Renal pelvis (tissue), 4 donors: ENCODE measurements around the gene ERC1. TPM values are rescaled to one million over a fixed set of nuclear protein-coding genes. Genes with fewer than 3 reads are reported as not detected.
"Not testable (repeated sequence)": the region's sequence is repeated elsewhere in the genome, so short reads cannot be mapped to it uniquely, and the experiment has no call there.

Experiments used
- DNase-seq: peaks from one replicate; pipeline ENCODE4 v3.0.0-alpha.2; 2013
- polyA plus RNA-seq, 3 donors: library from polyadenylated mRNA; unstranded; fragments of 120-200 nt; gene quantifications; one replicate each; pipeline ENCODE4 v1.2.1, GENCODE V29; 2013; ENCODE audit not compliant: insufficient read length in 3 of 3

The ERC1 gene
- polyA plus RNA-seq, 3 donors, result 33.7 to 42.1 (median 34.8) TPM

DNA sequence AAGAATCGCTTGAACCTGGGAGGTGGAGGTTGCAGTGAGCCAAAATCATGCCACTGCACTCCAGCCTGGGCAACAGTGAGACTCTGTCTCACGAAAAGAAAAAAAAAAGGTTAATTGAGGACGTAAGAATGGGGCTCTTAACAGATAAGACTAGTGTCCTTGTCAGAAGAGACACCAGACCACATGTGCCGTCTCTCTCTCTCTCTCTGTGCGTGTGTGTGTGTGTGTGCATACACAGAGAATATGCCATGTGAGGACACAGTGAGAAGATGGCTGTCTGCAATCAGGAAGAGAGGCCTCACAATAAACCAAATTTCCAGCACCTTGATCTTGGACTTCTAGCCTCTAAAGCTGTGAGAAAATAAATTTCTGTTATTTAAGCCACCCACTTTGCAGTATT, 11.7 kb upstream of the ERC1 start:
- no peak for DNase-seq

DNA sequence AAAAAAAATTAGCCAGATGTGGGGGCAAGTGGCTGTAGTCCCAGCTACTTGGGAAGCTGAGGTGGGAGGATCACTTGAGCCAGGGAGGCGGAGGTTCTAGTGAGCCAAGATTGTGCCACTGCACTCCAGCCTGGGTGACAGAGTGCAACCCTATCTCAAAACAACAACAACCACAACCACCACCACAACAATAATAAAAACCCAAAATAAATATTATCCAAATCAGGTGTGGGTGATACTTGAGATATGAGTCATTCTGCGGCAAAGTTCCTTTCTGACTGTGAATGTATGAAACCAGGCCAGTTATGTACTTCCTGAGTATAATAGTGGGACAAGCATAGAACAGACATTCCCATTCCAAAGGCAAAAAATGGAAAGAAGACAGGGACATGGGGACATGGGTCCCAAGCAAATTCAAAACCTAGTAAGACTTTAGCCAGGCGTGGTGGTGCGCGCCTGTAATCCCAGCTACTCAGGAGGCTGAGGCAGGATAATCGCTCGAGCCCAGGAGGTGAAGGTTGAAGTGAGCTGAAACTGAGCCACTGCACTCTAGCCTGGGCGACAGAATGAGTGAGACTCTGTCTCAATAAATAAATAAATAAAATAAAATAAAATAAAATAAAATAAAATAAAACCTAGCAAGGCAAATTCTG, 9.7 kb upstream of the ERC1 start:
- DNase-seq, result no peak

DNA sequence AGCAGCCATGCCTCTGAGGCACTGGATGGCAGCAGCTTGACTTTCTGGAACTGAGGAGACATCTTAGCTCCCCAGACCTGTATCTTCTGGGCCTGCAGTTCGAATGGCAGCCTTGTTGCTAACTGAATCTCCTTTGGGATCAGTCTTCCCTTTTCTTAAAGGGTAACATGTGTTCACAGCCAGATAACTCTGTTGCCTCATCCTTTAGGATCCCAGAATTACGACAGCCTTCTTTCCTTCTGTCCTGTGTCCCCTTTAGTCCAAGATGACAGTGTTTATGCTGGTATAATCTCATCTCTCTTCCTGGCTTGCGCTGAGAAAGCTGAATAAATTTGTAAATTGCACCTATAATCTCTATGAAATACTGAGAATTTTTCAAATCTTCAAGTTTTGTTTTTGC, 9.1 kb upstream of the ERC1 start:
- DNase-seq, result no peak

DNA sequence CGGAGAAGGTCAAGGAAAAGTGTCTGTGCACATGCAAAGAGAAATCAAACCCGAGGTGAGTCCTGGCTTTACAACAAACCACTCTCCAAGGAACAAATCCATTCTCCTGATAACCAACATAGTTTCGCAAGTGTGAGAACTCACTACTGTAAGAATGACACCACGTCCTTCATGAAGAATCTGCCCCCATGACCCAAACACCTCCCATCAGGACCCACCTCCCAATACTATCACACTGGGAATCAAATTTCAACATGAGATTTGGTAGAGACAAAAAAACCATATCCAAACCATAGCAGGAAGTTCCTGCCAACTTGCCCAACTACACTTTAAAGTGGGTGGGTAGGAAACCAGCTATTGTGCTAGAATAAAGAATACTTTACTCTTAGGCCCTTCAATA, 2.4 kb upstream of the ERC1 start:
- DNase-seq, result no peak

DNA sequence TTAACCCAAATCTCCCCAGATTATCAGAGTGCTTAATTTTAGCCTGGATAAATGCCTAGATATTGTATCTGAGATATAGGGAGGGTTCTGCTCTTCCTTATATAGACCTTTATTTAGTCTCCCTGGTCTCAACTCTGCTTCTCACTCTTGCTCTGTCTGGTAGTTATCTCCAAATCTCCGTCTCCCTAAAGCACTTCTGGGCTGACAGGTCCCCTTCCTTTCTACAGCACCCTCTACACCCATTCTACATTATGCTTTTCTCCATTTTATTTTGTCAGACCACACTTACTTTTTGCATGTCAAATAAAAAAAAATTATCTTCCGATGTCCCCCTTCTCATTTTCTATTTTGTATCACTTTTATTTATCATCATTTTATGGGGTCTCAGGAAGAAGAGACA, 2.0 kb upstream of the ERC1 start:
- no peak for DNase-seq

DNA sequence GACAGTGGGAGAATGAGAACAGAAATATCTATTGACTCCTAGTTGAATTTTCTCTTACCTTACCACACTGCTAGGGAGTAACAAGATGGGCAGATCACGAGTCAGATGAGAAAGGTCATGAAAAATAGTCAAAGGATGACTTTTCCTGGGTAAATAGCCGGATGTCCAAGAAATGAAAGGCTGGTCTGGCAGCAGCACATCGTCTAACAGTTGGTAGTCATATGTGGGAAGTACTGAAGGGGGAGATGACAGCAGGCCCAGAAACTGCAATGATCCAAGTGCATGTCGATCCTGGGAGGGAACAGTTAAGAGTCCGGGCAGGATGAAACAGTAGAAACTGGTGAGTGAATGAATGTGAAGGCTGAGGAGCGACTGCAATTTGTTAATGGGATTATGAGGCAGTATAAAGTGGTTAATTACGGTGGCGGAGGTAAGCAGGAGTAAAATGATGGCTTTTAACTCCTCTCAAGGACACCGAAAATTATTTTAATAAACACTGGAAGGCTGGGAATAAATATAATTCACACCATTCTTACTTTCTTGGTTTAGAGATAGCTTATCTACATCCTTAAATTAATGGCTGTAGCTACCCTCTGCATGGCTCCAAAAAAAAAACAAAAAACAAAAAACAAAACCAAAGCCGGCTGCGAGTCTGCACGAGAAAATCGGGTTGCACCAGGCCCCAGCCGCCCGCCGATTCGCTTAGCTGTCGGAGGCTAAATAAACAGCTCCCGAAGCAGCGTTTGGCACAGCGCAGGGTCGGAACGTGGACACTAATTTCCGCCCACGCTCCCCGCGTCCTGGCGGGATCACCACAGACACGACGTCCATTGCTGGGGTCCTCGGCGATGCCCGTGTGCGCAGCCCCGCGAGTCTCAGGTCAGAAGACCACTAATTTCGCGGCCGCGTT, 1.0 kb upstream of the ERC1 start:
- peak; percentile 38 for DNase-seq

DNA sequence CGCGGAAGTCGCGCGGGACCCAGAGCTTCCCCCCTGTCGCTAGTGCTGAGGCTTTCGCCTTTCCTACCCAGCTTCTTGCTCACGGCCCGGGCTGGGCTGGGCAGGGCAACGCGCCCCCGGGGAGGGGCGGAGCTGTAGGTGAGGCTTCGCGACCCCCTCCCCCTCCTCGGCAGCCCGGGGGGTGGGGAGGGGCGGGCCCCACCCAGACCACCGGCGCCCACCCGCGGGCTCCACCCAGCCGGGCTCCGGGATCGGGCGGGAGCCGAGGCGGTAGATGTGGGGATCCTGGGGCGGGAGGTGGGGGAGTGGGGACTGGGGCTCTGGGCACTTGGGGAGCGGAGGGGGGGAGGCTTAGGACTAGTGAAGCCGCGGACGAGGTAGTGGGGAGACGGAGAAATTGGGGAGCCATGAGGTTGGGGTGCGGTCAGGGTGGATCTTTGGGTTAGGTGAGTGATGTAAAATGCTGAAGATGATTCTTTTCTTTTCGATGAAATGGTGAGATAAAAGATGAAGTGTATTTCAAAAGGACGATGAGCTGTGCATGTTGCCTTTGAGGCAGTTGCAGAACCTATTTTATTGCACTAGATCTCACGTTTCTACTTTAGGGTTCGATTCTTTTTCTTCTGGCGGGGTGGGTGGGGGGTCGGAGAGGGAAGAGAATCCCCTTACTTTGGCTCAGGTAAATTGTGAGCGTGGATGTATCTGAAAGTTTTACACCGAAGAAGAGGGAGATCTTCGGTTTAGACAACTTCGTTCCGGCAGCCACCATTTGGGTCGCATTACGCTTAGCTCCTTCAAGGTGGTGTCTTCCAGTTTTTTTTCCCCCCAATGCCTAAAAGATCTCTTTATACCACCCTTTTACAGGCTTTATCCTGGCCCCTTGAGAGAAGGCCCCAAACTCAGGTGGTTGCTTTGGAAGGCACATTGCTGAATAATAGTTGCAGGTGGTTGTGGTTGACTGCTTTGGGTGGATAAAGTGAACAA, 619 bp downstream of the ERC1 start:
- DNase-seq, result peak; percentile 45

DNA sequence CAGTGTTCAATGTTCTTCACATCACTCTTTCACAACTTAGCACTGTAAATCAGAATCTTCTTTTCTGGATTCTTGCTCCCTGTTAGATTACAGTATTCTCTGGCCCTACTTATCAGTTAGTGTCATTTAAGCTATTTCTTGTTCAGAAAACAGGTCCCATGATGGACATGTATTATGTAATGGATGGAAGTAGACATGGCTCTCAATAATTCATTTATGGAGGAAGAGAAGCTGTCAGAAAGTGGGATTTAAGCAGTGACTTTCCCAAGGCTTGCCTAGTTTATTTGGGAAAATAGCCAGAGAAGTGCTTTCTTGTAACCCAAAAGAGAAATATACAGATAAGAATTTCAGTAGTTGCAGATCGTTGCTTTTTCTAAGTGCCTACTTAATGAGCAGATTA, 1.6 kb downstream of the ERC1 start:
- no peak for DNase-seq

DNA sequence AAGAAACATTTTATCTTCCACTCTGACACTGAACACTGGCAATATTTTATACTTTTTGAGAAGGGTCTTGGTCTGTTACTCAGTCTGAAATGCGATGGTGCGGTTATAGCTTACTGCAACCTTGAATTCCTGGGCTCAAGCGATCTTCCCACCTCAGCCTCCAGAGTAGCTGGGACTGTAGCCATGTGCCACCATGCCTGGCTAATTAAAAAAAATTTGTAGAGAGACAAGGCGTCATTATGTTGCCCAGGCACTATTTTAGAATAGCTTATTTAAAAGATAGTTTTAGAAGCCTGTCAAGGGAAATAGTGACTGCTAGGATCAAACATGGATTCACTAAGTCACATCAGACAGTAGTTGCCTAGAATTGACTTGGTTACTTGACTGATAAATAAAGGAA, 5.9 kb downstream of the ERC1 start:
- no peak for DNase-seq

DNA sequence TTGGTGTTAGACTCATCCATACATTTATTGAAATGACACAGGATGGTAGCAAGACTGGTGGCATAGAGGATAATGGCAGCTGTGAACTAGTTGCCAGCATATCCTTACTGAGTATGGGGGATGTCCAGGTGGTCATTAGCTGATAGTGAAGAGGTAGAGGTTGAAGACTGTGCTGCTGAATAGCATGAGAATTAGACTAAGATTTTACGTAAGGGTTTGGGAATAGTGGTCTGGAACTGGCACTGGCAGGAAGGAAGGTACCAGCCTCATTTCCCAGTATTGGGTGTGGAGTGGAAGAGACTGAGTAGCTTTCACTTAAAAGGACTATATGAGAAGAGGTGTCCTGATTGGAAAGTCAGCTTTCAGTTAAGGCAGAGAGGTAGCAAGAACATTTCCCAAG, 6.5 kb downstream of the ERC1 start:
- no peak for DNase-seq

DNA sequence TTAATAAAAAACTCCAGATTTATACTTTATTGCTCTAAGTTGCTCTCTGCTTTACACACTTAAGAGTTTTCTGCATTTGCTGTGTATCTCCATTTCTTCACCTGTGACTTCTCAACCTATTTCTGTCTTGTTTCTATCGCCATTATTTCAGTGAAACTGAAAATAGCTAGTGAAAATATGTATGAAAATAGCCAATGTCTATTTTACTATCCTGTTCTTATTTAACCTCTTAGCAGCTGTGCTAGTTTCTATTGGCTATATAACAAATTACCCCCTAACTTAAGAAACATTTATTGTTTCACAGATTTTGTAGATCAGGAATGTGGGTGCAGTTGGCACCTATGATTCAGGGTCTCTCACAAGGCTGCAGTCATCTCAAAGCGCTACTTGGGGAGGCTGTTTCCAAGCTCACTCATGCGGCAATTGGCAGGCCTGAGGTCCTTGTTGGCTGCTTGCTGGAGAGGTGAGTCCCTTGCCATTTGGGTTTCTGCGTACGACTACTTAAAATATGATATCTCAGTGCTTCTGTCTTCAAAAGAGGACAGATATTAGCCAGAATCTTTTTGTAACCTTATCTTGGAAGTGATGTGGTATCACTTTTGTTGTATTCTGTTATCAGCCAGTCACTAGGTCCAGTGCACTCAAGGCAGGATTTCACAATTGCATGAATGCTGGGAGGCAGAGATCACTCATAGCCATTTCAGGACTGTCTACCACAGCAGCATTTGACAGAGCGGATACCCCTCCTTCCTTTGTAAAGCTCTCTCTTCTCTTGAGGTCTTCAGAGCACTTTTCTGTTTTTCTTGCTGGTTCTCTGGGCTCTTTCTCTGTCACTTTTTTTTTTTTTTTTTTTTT, 7.2 kb downstream of the ERC1 start:
- DNase-seq, result no peak

DNA sequence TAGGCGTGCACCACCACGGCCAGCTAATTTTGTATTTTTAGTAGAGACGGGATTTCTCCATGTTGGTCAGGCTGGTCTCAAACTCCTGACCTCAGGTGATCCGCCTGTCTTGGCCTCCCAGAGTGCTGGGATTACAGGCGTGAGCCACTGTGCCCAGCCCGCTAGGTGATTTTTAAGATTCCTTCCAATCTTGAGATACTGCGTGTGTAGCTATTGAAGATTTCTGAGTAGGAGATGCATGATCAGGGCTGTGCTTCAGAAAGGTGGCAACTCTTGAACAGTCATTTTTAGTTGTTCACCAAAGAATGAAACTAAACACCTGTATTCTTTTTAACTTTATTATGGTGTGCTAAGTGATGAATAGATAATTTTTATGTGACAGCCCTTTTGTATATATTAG, 8.7 kb downstream of the ERC1 start:
- not testable (repeated sequence) for DNase-seq

DNA sequence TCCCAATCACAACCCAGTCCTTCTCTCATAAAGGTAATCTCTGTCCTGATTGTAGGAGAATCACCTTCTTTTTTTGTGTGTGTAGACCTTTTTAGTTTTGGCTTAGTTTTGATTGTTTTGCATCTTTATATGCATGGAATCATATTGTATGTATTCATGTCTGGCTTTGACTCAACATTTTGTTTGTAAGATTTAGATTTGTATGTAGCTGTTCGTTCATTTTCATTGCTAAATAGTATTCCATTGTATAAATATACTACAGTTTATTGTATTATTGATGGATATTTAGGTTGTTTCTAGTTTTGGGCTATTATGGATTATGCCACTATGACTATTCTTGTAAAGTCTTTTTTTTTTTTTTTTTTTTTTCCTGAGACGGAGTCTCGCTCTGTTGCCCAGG, 10.5 kb downstream of the ERC1 start:
- DNase-seq, result no peak

DNA sequence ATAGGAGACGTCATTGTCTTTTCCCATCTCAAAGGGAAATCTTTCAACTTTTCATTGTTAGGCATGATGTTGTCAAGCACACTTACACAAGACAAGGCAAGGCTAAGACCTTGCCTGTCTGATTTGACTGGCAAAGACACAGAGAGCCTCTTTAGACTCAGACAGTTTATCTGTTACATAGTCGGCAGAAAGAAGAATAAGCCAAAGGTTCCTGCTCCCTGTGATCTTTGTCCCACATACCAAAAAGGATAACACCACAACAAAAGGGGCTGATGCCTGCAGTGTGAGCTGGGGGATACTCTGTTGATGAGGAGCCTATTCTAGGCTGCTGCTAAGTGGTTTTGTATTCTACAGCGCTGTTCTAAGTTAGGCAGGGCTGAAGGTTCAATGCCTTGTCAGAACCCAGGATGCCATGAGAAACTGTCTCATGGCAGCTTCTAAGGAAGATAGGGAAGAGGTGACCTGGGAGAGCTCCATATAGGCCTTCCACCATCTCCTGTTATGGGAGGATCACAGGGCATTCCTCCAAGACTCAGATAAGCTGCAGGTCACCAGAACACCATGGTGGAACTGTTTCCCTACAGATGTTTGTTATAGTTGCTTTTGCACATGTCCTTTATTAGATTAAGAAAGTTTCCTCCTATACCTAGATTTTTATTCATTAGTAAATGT, 12.7 kb downstream of the ERC1 start:
- no peak for DNase-seq

DNA sequence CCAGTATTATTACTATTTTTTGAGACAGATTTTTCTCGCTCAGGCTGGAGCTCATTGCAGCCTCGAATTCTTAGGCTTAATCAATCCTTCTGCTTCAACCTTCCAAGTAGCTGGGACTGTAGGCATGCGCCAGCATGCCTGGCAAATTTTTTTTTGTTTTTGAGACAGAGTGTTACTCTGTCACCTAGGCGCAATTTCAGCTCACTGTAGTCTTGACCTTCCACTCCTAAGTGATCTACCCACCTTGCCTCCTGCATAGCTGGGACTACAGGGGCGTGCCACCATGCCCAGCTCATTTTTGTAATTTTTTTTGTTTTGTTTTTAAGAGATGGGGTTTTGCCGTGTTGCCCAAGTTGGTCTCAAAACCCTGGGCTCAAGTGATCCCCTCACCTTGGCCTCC, 15.2 kb downstream of the ERC1 start:
- DNase-seq, result no peak

DNA sequence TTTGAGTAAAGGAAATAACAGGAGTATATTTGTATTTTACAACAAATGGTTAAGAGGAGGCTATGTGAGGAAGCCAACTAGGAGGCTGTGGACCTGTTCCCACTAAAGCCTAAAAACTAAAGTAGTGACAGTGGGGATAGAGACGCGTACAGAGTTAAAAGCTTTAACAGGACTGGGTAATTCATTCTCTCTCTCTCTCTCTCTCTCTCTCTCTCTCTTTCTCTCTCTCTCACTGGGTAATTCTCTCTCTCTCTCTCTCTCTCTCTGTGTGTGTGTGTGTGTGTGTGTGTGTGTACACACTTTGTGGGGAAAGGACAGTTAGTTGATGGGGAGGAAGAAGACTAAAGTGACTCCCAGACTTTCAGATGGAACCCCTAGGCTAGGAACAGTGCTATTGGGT, 16.3 kb downstream of the ERC1 start:
- no peak for DNase-seq

DNA sequence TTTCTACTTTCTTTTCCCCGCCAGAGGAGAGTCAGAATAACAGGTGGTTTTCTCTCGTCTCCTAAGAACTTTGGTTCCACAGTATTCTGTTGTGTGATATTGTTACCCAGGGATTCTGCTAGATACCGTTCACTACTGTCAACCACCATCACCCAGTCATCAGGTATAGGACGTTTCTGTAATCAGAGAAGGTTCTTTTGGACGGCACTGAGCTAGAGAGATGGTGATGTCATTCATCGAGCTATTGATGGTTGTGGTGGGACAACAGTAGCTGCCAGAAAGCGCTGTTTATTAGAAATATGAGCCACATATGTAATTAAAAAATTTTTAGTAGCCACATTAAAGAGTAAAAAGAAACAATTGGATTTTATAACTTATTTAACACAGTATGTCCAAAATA, 17.0 kb downstream of the ERC1 start:
- no peak for DNase-seq

DNA sequence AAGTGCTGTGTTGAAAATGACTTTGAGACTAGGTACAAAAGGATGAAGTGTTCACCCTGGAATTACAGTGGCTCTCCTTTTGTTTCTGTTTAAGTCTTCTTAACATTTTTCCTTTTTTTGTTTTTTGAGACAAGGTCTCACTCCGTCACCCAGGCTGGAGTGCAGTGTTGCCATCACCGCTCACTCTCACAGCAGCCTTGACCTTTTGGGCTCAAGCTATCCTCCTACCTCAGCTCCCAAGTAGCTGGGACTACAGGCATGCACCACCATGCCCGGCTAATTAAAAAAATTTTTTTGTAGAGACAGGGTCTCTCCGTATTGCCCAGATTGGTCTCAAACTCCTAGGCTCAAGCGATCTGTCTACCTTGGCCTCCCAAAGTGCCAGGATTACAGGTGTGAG, 20.1 kb downstream of the ERC1 start:
- no peak for DNase-seq

DNA sequence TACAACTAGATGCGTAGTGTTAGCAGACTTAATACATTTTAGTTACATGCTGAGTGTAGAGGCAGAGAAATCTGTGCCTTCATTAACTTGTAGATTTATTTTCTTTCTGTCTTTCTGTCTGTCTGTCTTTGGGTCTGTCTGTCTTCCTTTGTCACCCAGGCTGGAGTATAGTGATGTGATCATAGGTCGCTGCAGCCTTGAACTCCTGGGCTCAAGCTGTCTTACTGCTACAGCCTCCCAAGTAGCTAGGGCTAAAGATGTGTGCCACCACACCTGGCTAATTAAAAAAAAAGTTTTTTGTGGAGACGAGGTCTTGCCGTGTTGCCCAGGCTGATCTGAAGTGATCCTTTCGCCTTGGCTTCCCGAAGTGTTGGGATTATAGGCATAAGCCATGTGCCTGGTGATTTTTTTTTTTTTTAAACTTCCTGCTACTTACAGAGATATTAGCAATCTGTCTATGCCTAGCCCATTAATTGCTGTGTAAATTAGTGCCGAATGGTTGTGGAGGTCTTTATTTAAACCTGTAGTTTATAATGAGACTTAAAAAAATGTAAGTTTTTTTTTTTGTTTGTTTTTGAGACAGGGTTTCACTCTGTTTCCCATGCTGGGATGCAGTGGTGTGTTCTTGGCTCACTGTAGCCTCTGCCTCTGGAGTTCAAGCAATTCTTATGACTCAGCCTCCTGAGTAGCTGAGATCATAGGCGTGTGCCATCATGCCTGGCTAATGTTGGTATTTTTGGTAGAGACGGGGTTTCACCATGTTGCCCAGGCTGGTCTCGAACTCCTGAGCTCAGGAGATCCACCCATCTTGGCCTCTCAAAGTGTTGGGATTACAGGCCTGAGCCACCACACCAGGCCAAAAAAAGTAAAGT, 22.8 kb downstream of the ERC1 start:
- DNase-seq, result no peak

DNA sequence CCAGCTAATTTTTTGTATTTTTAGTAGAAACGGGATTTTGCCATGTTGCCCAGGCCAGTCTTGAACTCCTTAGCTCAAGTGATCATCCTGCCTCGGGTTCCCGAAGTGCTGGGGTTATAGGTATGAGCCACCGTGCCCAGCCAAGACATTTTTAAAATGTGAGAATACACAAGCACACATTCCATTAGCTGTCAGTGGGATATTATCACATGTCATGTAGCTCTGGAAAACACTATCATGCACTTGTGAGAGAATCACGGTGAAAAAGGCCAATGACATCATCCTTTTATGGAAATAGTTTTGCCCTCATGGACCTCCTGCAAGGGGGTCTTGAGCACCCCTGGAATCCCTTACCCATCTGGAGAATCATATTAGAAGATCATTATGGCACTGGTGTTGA, 28.3 kb downstream of the ERC1 start:
- no peak for DNase-seq
